ENCODE results near the gene BBS9.

BBS9 gene

DNA sequence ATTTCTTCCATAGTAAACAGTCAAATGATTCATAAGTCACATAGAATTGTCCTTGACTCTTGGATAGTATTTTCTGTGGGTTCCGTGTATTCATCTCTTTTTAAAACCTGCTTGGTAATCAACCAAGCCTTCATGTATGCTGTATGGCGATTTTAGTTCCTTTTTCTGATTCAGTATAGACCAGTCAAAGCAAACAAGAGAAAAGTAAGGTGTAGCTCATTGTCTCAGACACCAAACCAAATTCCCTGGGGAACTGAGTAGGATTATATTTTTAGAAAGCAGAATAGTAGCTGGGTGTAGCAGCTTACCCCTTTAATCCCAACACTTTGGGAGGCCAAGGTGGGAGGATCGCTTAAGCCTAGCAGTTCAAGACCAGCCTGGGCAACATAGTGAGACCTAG is 240.5 kb downstream of the BBS9 start:
- in situ Hi-C loops (cut with MboI; ENCODE audit: low pct_unique_long_range_greater_than_20kb, low sequenced_read_pairs, unreplicated experiment) = no loop called here

GRCh38 chr7:33373195-33373594 is 243.8 kb downstream of the BBS9 start:
- in situ Hi-C loops (cut with MboI; ENCODE audit: low pct_unique_long_range_greater_than_20kb, low sequenced_read_pairs, unreplicated experiment) = no loop called here
- no peak for DNase-seq (ENCODE audit: low spot score)
- TF ChIP-seq, protein P1, sequence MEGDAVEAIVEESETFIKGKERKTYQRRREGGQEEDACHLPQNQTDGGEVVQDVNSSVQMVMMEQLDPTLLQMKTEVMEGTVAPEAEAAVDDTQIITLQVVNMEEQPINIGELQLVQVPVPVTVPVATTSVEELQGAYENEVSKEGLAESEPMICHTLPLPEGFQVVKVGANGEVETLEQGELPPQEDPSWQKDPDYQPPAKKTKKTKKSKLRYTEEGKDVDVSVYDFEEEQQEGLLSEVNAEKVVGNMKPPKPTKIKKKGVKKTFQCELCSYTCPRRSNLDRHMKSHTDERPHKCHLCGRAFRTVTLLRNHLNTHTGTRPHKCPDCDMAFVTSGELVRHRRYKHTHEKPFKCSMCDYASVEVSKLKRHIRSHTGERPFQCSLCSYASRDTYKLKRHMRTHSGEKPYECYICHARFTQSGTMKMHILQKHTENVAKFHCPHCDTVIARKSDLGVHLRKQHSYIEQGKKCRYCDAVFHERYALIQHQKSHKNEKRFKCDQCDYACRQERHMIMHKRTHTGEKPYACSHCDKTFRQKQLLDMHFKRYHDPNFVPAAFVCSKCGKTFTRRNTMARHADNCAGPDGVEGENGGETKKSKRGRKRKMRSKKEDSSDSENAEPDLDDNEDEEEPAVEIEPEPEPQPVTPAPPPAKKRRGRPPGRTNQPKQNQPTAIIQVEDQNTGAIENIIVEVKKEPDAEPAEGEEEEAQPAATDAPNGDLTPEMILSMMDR (IDR thresholded peaks at IDR 0.05; ENCODE audit: extremely low read depth, insufficient read depth, missing control alignments) = no peak

More for the DNA sequence above, 240.5 kb downstream of the BBS9 start:
- TF ChIP-seq, protein P1 (IDR thresholded peaks at IDR 0.05; ENCODE audit: extremely low read depth, insufficient read depth, missing control alignments) = no peak
- no peak for DNase-seq (ENCODE audit: low spot score)

DNA sequence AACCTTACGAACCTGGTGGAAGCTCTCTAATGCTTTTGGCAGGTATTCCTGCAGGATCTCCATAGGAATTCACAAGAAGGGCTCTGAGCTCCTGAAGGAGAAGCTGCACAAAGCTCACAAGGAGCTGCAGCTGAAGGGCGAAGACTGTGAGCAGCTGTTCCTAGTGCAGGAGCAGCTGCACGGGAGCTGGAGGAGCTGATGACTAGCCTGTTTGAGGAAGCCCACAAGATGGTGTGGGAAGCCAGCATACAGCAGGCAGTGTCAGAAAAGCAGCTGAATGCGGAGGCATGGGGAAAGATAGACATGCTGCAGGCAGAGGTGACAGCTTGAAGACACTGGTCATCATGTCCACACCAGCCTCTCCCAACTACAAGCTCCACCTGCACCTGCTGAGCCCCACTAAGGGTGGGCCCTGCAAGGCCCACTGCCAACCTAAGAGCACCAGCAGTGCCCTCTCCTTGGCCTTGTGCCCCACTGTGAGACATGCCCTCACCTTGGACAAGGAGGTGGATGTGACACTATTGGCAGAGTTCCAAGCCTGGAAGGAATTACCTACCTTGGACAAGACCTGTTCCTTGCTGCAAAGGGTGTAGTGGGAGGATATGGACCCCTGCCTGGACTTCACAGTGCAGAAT is 250.6 kb downstream of the BBS9 start:
- DNase-seq (ENCODE audit: low spot score) = no peak
- in situ Hi-C loops (cut with MboI; ENCODE audit: low pct_unique_long_range_greater_than_20kb, low sequenced_read_pairs, unreplicated experiment) = no loop called here
- TF ChIP-seq, protein P1 (IDR thresholded peaks at IDR 0.05; ENCODE audit: extremely low read depth, insufficient read depth, missing control alignments) = no peak

- in situ Hi-C loops (cut with MboI; ENCODE audit: low pct_unique_long_range_greater_than_20kb, low sequenced_read_pairs, unreplicated experiment) = no loop called here
- no peak for DNase-seq (ENCODE audit: low spot score)
- TF ChIP-seq, protein P1 (IDR thresholded peaks at IDR 0.05; ENCODE audit: extremely low read depth, insufficient read depth, missing control alignments) = no peak
These were observed 259.0 kb downstream of the BBS9 start for GRCh38 chr7:33388332-33388731.

- in situ Hi-C loops (cut with MboI; ENCODE audit: low pct_unique_long_range_greater_than_20kb, low sequenced_read_pairs, unreplicated experiment) = no loop called here
- TF ChIP-seq, protein P1 (IDR thresholded peaks at IDR 0.05; ENCODE audit: extremely low read depth, insufficient read depth, missing control alignments) = no peak
- no peak for DNase-seq (ENCODE audit: low spot score)
These were observed 262.8 kb downstream of the BBS9 start for GRCh38 chr7:33392148-33392547.

- TF ChIP-seq, protein P1 (IDR thresholded peaks at IDR 0.05; ENCODE audit: extremely low read depth, insufficient read depth, missing control alignments) = no peak
- in situ Hi-C loops (cut with MboI; ENCODE audit: low pct_unique_long_range_greater_than_20kb, low sequenced_read_pairs, unreplicated experiment) = no loop called here
- DNase-seq (ENCODE audit: low spot score) = no peak
These were observed 264.4 kb downstream of the BBS9 start for GRCh38 chr7:33393770-33394169.
